GM18519 (cell line): ENCODE results near the gene CTNNA2.
"Not testable (repeated sequence)": the region's sequence is repeated elsewhere in the genome, so short reads cannot be mapped to it uniquely, and the experiment has no call there.

ENCODE experiments used
- ATAC-seq: cut with Tn5 transposase; IDR thresholded peaks from one replicate; pipeline ENCODE4 v1.9.1; 2021; ENCODE audit warnings: mild to moderate bottlenecking, moderate library complexity; ENCODE audit not compliant: unreplicated experiment, low FRiP score

CTNNA2 gene

GRCh38 chr2:80167284-80167808 is 654.5 kb downstream of the CTNNA2 start:
- ATAC-seq = no peak

GRCh38 chr2:80168037-80168436 is 655.2 kb downstream of the CTNNA2 start:
- no peak for ATAC-seq

- ATAC-seq = no peak
These were observed 656.0 kb downstream of the CTNNA2 start for GRCh38 chr2:80168801-80169200.

GRCh38 chr2:80169811-80170594 is 657.2 kb downstream of the CTNNA2 start:
- ATAC-seq = no peak

- no peak for ATAC-seq
These were observed 672.2 kb downstream of the CTNNA2 start for GRCh38 chr2:80185091-80185490.

- ATAC-seq = no peak
These were observed 673.4 kb downstream of the CTNNA2 start for GRCh38 chr2:80186262-80186661.

GRCh38 chr2:80187156-80187555 is 674.3 kb downstream of the CTNNA2 start:
- ATAC-seq = no peak

GRCh38 chr2:80190166-80190565 is 677.3 kb downstream of the CTNNA2 start:
- ATAC-seq = no peak

GRCh38 chr2:80193566-80193965 is 680.7 kb downstream of the CTNNA2 start:
- ATAC-seq = no peak

GRCh38 chr2:80195034-80195433 is 682.2 kb downstream of the CTNNA2 start:
- no peak for ATAC-seq

GRCh38 chr2:80198042-80198441 is 685.2 kb downstream of the CTNNA2 start:
- no peak for ATAC-seq

- ATAC-seq = no peak
These were observed 686.7 kb downstream of the CTNNA2 start for GRCh38 chr2:80199504-80199903.

GRCh38 chr2:80203929-80204328 is 691.1 kb downstream of the CTNNA2 start:
- ATAC-seq = not testable (repeated sequence)

GRCh38 chr2:80205498-80205897 is 692.6 kb downstream of the CTNNA2 start:
- ATAC-seq = no peak

- ATAC-seq = no peak
These were observed 696.6 kb downstream of the CTNNA2 start for GRCh38 chr2:80209458-80209857.

GRCh38 chr2:80217446-80217845 is 704.6 kb downstream of the CTNNA2 start:
- no peak for ATAC-seq

GRCh38 chr2:80222644-80223043 is 709.8 kb downstream of the CTNNA2 start:
- no peak for ATAC-seq

GRCh38 chr2:80231421-80231820 is 718.6 kb downstream of the CTNNA2 start:
- no peak for ATAC-seq

GRCh38 chr2:80233333-80233732 is 720.5 kb downstream of the CTNNA2 start:
- ATAC-seq = no peak

- no peak for ATAC-seq
These were observed 726.0 kb downstream of the CTNNA2 start for GRCh38 chr2:80238692-80239469.

- ATAC-seq = no peak
These were observed 729.6 kb downstream of the CTNNA2 start for GRCh38 chr2:80242355-80242910.
